GM18858 (cell line): ENCODE results near the gene IFT20.

Source experiments
- ATAC-seq: cut with Tn5 transposase; IDR thresholded peaks from one replicate; pipeline ENCODE4 v1.9.1; 2021; ENCODE audit not compliant: unreplicated experiment

IFT20 gene

GRCh38 chr17:28335201-28335958, at the start of gene IFT20, which contains the start of gene TNFAIP1:
Gene IFT20, minus strand, starts transcription at chr17:28335472. Its CDS starts 3,487 bp downstream, at chr17:28331985.
Gene TNFAIP1, plus strand, starts transcription at chr17:28335761. Its CDS starts 3,761 bp downstream, at chr17:28339522.
- ATAC-seq, result peak; percentile 95

GRCh38 chr17:28385037-28385400, 49.7 kb upstream of the IFT20 start:
- no peak for ATAC-seq

- ATAC-seq, result no peak
Observed at GRCh38 chr17:28384281-28385036, 49.2 kb upstream of the IFT20 start.

DNA sequence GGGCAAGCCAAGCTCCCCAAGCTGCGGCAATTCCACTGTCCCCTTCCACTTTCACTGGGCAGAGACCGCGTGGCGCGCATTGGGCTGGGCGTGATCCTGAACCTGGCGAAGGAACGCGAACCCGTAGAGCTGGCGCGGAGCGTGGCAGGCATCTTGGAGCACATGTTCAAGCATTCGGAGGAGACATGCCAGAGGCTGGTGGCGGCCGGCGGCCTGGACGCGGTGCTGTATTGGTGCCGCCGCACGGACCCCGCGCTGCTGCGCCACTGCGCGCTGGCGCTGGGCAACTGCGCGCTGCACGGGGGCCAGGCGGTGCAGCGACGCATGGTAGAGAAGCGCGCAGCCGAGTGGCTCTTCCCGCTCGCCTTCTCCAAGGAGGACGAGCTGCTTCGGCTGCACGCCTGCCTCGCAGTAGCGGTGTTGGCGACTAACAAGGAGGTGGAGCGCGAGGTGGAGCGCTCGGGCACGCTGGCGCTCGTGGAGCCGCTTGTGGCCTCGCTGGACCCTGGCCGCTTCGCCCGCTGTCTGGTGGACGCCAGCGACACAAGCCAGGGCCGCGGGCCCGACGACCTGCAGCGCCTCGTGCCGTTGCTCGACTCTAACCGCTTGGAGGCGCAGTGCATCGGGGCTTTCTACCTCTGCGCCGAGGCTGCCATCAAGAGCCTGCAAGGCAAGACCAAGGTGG, 46.0 kb upstream of the IFT20 start:
- ATAC-seq, result no peak

GRCh38 chr17:28379814-28380801, 44.8 kb upstream of the IFT20 start:
- ATAC-seq, result no peak

GRCh38 chr17:28372945-28373274, 37.6 kb upstream of the IFT20 start:
- ATAC-seq, result no peak

DNA sequence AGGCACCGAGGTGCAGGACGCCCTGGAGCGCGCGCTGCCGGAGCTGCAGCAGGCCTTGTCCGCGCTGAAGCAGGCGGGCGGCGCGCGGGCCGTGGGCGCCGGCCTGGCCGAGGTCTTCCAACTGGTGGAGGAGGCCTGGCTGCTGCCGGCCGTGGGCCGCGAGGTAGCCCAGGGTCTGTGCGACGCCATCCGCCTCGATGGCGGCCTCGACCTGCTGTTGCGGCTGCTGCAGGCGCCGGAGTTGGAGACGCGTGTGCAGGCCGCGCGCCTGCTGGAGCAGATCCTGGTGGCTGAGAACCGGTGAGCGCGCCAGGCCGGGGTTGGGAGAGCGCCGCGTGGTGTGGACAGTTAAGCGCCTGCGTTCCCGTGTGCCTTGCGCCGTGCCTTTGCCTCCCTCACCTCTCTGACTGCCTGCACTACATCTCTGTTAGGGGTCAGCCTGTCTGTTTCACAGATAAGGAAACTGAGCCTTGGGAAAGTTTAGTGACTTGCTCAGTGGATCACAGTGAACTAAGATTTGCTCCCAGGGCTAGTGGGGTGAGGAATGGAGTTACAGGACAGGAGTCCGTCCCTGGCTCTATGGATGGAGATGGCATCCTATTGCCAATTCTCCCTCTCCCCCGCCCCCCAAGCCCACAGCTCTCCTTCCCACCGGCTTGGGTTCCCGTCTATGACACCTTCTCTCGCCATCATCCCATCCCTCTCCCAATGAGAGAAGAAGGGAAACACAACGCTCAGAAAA, 37.1 kb upstream of the IFT20 start:
- no peak for ATAC-seq

GRCh38 chr17:28371245-28372202, 36.3 kb upstream of the IFT20 start, which contains the start of gene SARM1:
Gene SARM1, plus strand, starts transcription at chr17:28371694. Its CDS starts 339 bp downstream, at chr17:28372033.
- peak; percentile 60 for ATAC-seq

- ATAC-seq, result no peak
Observed at GRCh38 chr17:28370744-28371103, 35.5 kb upstream of the IFT20 start.

DNA sequence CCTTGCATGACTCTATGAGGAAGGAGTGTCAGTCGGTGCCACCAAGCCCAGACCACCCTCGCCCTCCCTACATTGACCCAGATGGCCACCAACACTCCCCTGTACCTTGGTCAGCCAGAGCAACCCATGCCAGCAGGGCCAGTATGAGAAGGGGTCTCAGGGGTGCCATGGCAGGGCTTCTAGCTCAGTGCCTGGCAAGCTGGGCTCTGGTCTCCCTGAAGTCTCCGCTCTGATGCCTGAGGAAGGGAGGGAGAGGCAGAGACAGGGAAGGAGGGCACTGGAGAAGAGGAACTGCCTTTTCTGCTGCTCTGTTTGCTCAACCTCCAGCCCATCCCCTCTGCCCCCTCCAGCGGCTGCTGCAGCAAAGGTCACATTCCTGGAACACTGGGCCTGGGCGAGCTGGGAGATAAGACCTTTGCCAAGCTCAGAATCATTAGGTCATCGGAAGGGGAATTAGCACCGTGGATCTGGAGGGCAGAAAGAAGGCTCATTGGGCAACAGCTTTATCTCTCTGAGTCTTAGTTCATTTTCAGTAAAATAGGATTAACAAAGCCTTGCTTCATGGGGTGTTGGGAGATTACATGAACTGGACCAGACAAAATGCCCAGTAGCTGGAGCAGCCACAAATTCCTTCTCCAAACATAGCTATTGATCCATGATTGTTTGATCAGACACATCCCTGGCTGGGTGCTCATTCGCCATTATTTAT, 34.9 kb upstream of the IFT20 start, which contains the start of gene VTN:
Gene VTN (minus strand): TSS at position 273 of the 709 bp plus-strand sequence. CDS start 104 bp downstream, at position 169.
- no peak for ATAC-seq

GRCh38 chr17:28369684-28370034, 34.4 kb upstream of the IFT20 start:
- ATAC-seq, result no peak

- no peak for ATAC-seq
Observed at GRCh38 chr17:28368915-28369683, 33.8 kb upstream of the IFT20 start.

GRCh38 chr17:28368306-28368831, 33.1 kb upstream of the IFT20 start:
- no peak for ATAC-seq

- no peak for ATAC-seq
Observed at GRCh38 chr17:28367641-28368305, 32.5 kb upstream of the IFT20 start.

DNA sequence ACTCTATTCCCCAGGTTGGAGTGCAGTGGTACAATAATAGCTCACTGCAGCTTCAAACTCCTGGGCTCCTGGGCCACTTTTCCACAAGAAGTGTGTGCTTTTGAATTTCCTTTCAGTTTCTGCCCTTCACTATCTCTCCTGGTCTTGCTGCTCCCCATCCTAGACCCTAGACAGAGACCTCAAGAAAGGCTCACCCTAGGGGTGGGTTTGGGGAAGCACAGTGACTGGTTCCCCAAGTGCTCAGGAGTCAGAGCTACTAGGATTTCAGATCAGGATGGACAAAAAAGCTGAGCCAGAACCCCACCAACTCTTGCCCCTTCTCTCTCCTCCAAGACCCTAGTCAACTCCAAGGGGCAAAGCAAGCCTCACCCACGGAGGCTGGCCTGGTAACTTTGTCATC, 31.3 kb upstream of the IFT20 start:
- no peak for ATAC-seq

DNA sequence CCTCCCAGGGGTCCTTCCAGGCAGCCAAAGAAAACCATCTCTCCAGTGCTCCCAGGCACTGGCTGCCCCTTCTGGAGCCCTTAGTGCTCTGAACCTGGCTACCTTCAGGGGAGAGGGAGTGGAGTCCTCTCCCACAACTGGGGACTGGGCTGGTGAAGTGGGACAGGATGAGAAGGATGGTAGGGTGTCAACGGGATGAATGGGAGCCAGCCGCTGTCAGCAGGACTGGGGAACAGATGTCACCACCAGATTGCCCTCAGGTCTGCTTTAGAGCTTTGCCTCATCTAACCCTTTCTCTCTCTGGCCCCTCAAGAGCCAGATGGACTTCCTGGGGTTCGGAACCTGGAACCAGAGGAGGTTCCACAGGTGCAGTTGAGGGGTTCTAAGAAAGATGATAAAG, 30.2 kb upstream of the IFT20 start:
- ATAC-seq, result no peak
